GM12873 (cell line): Measurements from ENCODE around the gene NAA38.

ENCODE experiments used
- CTCF ChIP-seq: IDR thresholded peaks from 2 replicates; pipeline ENCODE4 v1.5.1; 2012; ENCODE audit warnings: low read depth, mild to moderate bottlenecking, moderate library complexity, low read length, control low read depth; ENCODE audit not compliant: insufficient read depth; ENCODE audit errors: missing control alignments

Gene NAA38

GRCh38 chr17:7814969-7815368 is 42.4 kb downstream of the NAA38 start:
- TF ChIP-seq CTCF = no peak

GRCh38 chr17:7811251-7811650 is 46.1 kb downstream of the NAA38 start:
- TF ChIP-seq CTCF = no peak

DNA sequence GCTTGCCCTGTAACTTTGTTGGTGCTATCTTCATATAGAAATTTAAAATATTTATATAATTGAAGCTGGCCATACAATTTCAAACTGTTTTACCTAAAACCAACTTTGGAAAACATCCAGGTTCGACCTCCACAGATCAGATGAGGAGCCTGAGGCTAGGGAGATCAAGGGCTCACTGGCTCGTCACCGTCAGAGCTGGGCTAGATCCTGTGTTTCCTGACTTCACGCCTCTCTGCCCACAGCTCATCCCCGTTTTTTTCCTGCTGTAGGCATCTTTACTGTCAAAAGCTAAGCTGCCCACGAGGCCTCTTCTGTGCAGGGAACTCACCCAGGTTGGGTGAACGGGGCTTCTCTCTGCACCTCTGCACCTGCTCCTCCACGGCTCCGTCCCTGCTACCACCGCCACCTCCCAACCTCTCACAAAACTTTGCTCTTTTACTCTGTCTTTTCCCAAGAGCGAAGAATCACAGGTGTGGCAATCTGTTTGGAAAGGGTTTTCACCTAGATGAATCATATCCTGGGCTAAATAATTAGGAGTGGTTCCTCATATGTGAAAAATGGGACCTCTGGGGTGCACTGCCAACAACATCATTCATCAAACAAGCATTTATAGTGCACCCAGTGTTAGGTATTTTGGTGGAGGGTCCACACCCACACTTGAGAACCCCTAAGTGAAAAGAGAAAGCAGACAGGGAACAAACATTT is 48.1 kb downstream of the NAA38 start:
- TF ChIP-seq CTCF = no peak

GRCh38 chr17:7807206-7807605 is 50.2 kb downstream of the NAA38 start:
- TF ChIP-seq CTCF = no peak
